ENCODE data around the gene EVX2. TPM values are rescaled to one million over a fixed set of nuclear protein-coding genes. Genes with fewer than 3 reads are reported as not detected.
A peak's percentile ranks its signal among the peaks of the same experiment; 100 is the strongest.

EVX2 gene
- total RNA-seq, 1 donor from 2014 or later: not detected

- intact Hi-C loops (cut with micrococcal nuclease): loop anchor here (5.0 kb wide), 2 partner anchors 403 to 728 kb away; no protein-coding TSS in a partner anchor
- DNase-seq: no peak
- no peak for TF ChIP-seq CTCF (IDR thresholded peaks at IDR 0.05; ENCODE audit: borderline replicate concordance)
- Histone ChIP-seq H3K36me3 (no peaks in the 10 kb centered on the region), H3K9me3 (replicated peaks) (no peaks in the 10 kb centered on the region), H3K27me3 (ENCODE audit: low read depth) (peaks cover 100% of the 10 kb centered on the region), H3K4me3 (no peak overlapping the region), H3K27ac (replicated peaks) (no peak overlapping the region), H3K4me1 (peaks cover 39% of the 10 kb centered on the region)
Observed at GRCh38 chr2:176089843-176090395, 6.2 kb upstream of the EVX2 start.

- H3K36me3 ChIP-seq: no peaks in the 10 kb centered on the region
- no peak for DNase-seq
- peaks cover 43% of the 10 kb centered on the region for H3K4me1 ChIP-seq
- no peak overlapping the region for H3K27ac ChIP-seq (replicated peaks)
- H3K4me3 ChIP-seq: no peak overlapping the region
- peaks cover 100% of the 10 kb centered on the region for H3K27me3 ChIP-seq (ENCODE audit: low read depth)
- H3K9me3 ChIP-seq (replicated peaks): no peaks in the 10 kb centered on the region
- no peak for TF ChIP-seq CTCF (IDR thresholded peaks at IDR 0.05; ENCODE audit: borderline replicate concordance)
- intact Hi-C loops (cut with micrococcal nuclease): loop anchor here (5.0 kb wide), 1 partner anchor 402 kb away; no protein-coding TSS in a partner anchor
Observed at GRCh38 chr2:176088937-176089842, 5.4 kb upstream of the EVX2 start.

DNA sequence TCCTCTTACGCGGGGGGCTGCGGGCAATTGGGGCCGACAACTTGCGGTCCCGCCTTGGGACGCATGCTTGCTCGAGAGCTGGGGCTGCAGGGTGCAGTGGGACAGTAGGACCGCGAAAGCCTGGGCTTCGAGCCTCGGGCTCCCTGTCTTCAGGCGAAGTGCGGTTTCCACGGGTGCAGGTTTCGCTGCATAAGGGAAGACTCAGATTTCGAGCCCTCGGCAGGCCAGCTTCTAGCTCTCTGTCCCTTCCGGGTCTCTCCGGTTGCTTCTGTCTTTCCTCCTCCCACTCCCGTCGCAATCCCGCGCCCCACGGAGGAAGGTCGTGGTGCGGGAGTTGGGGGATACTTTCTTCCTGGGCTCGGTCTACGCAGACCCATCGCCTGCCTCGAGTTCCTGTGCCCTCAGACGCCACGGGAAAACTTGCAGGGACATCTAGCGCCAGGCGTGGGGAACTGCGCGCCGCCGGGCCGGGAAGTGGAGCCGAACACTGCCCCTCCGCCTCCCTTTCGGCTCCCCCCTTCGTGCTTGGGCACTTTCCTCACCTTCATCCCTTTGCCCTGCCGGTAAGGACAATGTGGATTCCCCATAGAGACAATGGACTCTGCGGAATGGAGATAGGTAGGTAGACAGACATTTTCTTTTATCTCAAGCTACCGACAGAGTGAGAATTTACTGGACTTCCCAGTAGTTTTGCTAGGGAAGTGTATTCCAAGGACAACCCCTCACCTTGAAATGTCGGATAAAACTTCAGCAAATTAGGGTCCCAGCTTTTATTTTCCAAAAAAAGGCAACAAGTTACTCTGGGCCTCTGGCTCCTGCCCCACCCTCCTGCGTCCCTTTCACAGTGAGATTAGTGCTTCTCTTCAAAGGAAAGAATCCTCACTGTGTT is 4.5 kb upstream of the EVX2 start:
- peak; percentile 82 for TF ChIP-seq CTCF (IDR thresholded peaks at IDR 0.05; ENCODE audit: borderline replicate concordance)
- Histone ChIP-seq H3K4me1 (peaks cover 43% of the 10 kb centered on the region), H3K27ac (replicated peaks) (no peak overlapping the region), H3K9me3 (replicated peaks) (no peaks in the 10 kb centered on the region), H3K4me3 (peak overlapping the region; percentile 55), H3K27me3 (ENCODE audit: low read depth) (peaks cover 100% of the 10 kb centered on the region), H3K36me3 (no peaks in the 10 kb centered on the region)
- intact Hi-C loops (cut with micrococcal nuclease): loop anchor here (5.0 kb wide), 1 partner anchor 401 kb away; no protein-coding TSS in a partner anchor
- peak; percentile 53 for DNase-seq

GRCh38 chr2:176087330-176088047 is 3.7 kb upstream of the EVX2 start:
- Histone ChIP-seq H3K4me1 (peaks cover 41% of the 10 kb centered on the region), H3K4me3 (peak overlapping the region; percentile 55), H3K9me3 (replicated peaks) (no peaks in the 10 kb centered on the region), H3K36me3 (no peaks in the 10 kb centered on the region), H3K27me3 (ENCODE audit: low read depth) (peaks cover 100% of the 10 kb centered on the region), H3K27ac (replicated peaks) (no peak overlapping the region)
- intact Hi-C loops (cut with micrococcal nuclease): loop anchor here (5.0 kb wide), 1 partner anchor 400 kb away; no protein-coding TSS in a partner anchor
- DNase-seq: no peak
- no peak for TF ChIP-seq CTCF (IDR thresholded peaks at IDR 0.05; ENCODE audit: borderline replicate concordance)

All from left ventricle myocardium inferior (tissue), 1 donor.